Globus pallidus (tissue), 1 donor: ENCODE results near the gene SETBP1.

Source experiments
- DNase-seq: peaks from one replicate; pipeline ENCODE4 v3.0.0-alpha.2; 2015; ENCODE audit warnings: low spot score

The SETBP1 gene

GRCh38 chr18:45069546-45069945, 388.9 kb downstream of the SETBP1 start:
- no peak for DNase-seq

- no peak for DNase-seq
These were observed 391.3 kb downstream of the SETBP1 start for GRCh38 chr18:45071956-45072355.

- DNase-seq = no peak
These were observed 392.9 kb downstream of the SETBP1 start for GRCh38 chr18:45073556-45073955.

- no peak for DNase-seq
These were observed 401.0 kb downstream of the SETBP1 start for GRCh38 chr18:45081566-45082181.

DNA sequence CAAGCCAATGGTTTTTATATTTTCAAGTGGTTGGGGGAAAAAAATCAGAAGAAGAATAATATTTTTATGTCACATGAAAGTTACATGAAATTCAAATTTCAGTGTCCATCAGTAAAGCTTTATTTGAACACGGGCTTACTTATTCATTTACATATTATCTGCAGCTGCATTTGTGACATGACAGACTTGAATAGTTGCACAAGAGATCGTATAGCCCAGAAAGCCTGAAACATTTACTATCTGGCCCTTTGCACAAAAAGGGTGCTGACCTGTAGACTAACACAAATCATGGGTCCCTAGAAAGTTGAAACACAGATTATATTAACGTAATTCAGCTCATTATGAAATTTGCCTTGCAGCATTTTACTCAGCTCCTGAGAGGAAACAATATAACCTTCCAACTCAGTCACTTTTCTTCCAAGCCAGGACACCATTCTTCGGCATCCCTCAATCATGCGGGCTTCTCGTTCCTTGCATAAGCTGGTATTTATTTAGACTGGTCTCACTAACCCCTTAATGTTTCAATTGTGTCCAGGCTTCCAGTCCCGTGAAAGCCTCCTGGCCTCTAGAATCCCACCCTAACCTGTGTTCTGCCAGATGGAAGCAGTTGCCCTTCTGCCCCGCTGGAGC, 402.7 kb downstream of the SETBP1 start:
- DNase-seq = no peak

DNA sequence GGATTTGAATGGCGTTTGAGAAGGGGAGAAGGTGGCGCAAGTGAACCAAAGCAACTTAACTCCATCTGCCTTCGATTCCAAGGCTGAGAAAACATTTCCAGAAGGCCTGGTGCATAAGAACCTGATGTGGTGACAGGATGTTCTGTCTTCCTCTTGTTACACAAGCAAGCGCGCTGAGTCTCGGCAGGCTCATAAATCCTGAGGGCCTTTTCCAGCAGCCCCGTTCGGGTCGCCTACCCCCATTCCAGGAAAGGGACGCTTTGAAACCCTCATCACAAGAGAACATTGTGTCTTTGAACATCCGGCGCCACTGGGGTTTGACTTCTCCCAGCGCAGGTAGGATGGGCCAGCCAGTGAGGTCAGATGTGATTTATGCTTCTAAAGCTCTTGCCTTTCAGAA, 403.5 kb downstream of the SETBP1 start:
- no peak for DNase-seq

GRCh38 chr18:45085916-45086624, 405.4 kb downstream of the SETBP1 start:
- DNase-seq = no peak

GRCh38 chr18:45086777-45087176, 406.1 kb downstream of the SETBP1 start:
- no peak for DNase-seq

- no peak for DNase-seq
These were observed 409.9 kb downstream of the SETBP1 start for GRCh38 chr18:45090526-45091140.

- DNase-seq = no peak
These were observed 419.8 kb downstream of the SETBP1 start for GRCh38 chr18:45100321-45101105.

- DNase-seq = no peak
These were observed 421.4 kb downstream of the SETBP1 start for GRCh38 chr18:45102126-45102525.

DNA sequence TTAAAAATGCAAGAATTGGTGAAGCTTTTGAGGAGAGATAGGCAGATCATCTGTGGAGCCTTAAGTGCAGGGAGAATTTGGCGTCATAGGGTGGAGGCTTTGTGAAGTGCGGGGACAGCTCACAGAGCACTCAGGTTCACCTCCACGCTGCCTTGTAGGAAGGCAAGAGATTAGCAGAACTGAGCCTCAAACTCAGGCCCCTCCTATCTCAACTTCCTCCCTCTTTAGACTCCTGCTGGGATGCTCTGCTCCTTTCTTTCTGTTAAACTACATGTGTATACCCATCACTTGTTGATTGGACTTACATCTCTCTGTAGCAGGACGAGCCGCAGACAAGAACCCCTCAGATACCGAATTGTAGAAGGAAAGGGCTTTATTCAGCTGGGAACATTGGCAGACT, 422.2 kb downstream of the SETBP1 start:
- no peak for DNase-seq

GRCh38 chr18:45103319-45104048, 422.8 kb downstream of the SETBP1 start:
- DNase-seq = peak; percentile 10

DNA sequence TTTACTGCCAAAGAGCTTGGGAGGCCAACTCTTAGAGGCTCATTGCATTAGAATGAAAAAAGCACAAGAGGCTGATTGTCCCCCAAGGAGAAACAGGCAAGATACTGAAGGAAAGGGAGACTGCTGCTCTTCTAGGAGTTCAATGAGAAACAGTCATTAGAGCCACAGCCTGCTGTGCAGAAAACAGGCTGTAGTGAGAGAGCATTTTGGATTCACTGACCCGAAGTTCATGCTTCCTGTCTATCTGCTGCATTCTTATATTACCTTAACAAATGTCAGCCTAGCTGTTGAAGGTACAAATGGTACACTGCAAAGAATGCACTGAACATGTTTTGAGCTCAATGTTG, 423.3 kb downstream of the SETBP1 start:
- DNase-seq = no peak

- peak; percentile 7 for DNase-seq
These were observed 425.7 kb downstream of the SETBP1 start for GRCh38 chr18:45106331-45106774.

- no peak for DNase-seq
These were observed 426.7 kb downstream of the SETBP1 start for GRCh38 chr18:45107425-45107824.

GRCh38 chr18:45108754-45109153, 428.1 kb downstream of the SETBP1 start:
- no peak for DNase-seq

GRCh38 chr18:45109271-45109670, 428.6 kb downstream of the SETBP1 start:
- DNase-seq = no peak

DNA sequence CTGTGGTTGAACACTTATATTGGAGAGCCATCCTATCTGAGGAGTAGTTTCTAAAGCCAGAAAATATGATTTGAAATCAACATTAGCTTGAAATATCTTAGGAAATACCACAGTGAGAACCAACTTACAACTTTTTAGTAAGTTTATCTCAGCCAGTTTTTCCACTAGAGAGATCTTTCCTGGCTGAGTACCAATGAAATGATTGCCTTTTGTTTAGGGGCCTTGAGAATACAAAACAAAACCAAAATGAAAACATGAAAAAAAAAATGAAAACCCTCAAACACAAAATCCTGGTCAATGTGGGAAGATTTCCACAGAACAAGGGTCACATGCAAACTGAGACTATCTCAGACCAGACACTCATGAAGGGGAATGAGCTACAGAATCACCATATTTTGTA, 429.0 kb downstream of the SETBP1 start:
- no peak for DNase-seq

- DNase-seq = no peak
These were observed 430.2 kb downstream of the SETBP1 start for GRCh38 chr18:45110577-45111501.

GRCh38 chr18:45111502-45111848, 430.8 kb downstream of the SETBP1 start:
- DNase-seq = no peak
